ENCODE measurements around the gene TENT4A.

GRCh38 chr5:6752236-6752635 is 39.0 kb downstream of the TENT4A start:
- TF ChIP-seq CTCF (conservative IDR thresholded peaks at IDR 0.05 in 1 of 2, IDR thresholded peaks at IDR 0.05 in 1 of 2; ENCODE audit: extremely low read depth in 1 of 2, insufficient read depth in 1 of 2, low read depth in 1 of 2, low read length in 2 of 2) (no peak), EZH2 (IDR thresholded peaks at IDR 0.05; ENCODE audit: borderline replicate concordance, low read length) (no peak)

All from mammary epithelial cell (primary cell).